Activated CD8-positive, alpha-beta memory T cell treated with anti-CD3 and anti-CD28 coated beads for 4 hours (primary cell): ENCODE results near the gene COL18A1.

Experiments
- DNase-seq, 2 donors: peaks; one replicate each; pipeline ENCODE4 v3.0.0-alpha.2; 2020; ENCODE audit warnings: low read depth in 2 of 2

COL18A1 gene

DNA sequence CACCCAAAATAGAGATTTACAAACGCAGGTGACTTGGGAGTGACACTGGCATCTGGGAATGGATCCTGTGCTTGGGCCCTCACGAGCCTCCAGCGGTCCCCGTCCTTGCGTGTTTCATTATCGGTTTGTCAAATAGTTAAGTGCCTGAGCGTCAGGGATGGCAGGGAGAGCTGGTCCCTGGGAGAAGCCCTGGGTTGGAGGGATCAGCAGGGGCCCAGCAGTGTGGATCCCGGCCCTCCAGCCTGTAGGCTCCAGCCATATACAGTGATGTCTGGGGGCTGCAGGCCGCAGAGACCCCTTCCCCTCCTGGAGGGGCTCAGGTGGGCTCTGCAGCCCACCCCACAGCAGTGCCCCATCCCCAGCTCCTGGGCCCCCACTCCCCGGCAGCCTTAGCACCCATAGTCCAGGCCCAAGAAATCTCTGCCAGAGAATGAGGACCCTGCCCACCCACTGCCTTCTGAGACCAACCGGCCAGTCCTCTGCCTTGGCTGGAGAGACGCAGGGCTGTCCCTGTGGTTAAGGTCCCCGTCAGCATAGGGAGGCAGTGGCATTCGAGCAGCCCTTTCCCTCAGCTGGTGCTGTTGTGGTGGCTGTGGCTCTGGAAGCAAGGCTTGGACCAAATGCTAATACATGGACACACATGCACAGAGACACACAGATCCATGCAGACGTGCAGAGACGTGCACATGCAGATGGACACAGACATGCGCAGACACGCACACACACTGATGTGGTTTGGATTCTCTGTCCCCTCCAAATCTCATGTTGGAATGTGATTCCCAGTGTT is 139.7 kb downstream of the COL18A1 start:
- DNase-seq, result no peak

DNA sequence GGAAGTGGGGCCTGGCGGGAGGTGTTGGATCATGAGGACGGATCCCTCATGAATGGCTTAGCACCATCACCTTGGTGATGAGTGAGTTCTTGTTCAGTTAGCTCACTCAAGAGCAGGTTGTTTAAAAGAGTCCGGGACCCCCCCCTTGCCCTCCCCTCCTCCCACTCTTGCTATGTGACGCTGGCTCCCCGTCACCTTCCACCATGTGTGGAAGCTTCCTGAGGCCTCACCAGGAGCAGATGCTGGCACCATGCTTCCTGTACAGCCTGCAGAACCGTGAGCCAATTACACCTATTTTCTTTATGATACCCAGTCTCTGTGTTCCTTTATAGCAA is 140.2 kb downstream of the COL18A1 start:
- DNase-seq, result no peak

DNA sequence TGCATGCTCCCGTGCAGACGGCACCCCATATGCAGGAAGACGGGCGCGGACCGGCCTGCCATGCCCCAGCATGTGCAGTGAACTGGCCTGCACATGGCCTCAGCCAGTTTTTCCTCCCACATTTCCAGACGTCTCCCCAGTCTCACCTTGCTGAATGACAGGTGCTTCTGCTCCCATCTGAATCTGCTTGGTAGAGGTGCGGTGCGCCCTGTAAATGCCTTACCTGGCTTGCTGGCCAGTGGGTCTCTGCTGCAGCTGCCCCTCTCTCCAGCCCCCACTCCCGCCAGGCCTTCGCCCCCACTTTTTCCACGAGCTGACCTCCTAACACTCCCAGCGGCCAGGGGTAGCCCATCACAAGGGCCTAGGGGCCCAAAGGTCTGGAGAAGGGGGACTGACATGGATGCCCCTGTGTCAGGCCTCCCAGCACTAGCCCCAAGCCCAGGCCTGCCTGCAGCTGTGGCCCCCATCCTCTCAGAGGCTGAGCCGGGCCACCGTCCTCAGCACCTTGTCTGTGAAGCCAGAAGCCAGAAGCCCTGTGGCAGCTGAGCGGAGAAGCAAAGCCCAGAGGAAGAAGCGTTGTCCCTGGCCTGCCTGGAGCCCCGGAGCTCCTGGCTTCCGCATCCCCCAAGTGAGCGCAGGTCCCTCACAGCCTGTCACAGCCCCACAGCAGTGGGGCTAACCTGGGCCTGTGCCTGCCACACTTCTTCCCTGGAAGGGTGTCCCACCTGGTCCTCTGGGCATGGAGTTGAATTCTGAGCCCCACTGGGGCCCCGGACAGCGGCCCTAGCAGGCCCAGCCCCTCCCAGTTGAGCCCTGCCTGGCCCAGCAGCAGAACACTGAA is 140.9 kb downstream of the COL18A1 start:
- no peak for DNase-seq

- DNase-seq, result no peak
Measured at GRCh38 chr21:45546636-45547544, 141.9 kb downstream of the COL18A1 start.

DNA sequence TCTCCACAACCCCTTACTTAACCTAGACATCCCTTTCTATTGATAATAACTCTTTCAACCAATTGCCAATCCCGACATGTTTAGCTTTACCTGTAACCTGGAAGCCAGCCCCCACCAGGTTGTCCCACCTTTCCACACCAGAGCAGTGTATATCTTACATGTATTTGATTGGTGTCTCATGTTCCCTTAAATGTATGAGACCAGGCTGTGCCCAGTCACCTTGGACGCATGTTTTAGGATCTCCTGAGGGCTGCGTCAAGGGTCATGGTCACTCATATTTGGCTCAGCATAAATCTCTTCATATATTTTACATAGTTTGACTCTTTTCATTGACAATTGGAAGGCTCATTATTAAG is 142.6 kb downstream of the COL18A1 start:
- DNase-seq, result no peak

- DNase-seq, result no peak
Measured at GRCh38 chr21:45548711-45549491, 143.9 kb downstream of the COL18A1 start.

DNA sequence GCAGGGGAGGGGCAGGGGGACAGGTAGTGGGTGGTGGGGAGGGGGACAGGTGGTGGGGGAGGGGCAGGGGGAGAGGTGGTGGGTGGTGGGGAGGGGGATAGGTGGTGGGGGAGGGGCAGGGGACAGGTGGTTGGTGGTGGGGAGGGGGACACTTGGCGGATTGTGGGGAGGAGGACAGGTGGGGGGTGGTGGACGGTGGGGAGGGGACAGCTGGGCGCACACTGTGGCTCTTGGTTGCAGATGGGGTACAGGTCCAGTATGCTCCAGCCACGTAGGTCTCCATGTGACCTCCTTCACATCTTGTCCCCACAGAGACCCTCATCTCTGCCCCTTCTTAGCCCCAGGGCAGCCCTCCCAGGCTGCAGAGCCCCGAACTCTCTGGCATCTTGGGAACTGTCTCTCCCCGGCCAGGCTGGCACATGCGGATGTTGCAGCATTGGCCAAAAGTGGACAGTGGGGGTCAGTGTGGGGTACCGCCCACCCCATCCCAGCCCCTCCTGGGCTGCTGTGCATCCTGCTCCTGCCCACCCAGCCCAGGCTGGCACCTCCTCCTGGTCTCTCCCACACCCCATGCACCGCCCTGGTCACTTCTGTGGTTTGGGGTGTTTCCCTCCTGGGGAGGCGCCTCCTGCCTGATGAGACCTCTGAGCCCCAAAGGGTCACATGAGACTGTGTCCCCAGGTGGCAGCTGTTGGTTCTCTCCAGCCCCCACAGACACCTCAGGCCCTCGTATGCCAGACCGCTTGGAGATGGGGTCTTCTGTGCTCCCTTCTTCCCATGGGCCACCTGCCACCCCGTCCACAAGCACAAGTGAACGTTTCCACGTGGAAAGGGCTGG is 144.9 kb downstream of the COL18A1 start:
- no peak for DNase-seq

DNA sequence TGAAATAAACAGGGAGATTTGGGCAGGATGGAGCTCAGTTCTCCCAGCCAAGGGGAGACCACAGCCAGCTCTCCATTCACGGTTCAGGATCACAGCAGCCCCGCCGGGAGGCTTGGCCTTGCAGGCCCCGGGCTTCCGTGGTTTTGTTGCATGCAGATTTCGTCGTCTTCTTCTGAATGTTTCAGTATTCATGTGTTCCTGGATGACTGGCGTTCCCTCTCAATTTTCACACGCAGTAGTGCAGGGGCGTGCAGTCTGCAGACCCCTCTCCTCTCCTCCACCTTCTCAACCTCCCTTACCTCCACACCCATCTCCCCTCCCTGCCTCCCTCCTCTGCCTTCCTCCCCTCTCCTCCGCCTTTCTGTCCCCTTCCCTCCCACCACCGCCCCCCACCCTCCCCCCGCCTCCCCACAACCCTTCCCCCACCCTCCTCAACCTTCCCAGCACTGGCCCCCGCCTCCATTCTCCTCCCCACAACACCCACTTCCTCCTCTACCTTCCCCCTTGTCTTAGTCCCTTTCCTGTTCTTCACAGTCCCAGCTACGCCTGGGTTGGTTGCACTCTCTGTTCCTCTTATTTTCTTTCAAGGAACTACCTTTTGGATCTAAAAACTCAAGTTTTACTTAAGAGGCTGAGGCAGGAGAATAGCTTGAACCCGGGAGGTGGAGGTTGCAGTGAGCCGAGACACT is 145.7 kb downstream of the COL18A1 start:
- DNase-seq, result no peak

- DNase-seq, result no peak
Measured at GRCh38 chr21:45551316-45551715, 146.4 kb downstream of the COL18A1 start.

GRCh38 chr21:45551783-45552695 is 147.1 kb downstream of the COL18A1 start:
- DNase-seq, result no peak

- DNase-seq, result no peak
Measured at GRCh38 chr21:45552696-45553391, 147.9 kb downstream of the COL18A1 start.

DNA sequence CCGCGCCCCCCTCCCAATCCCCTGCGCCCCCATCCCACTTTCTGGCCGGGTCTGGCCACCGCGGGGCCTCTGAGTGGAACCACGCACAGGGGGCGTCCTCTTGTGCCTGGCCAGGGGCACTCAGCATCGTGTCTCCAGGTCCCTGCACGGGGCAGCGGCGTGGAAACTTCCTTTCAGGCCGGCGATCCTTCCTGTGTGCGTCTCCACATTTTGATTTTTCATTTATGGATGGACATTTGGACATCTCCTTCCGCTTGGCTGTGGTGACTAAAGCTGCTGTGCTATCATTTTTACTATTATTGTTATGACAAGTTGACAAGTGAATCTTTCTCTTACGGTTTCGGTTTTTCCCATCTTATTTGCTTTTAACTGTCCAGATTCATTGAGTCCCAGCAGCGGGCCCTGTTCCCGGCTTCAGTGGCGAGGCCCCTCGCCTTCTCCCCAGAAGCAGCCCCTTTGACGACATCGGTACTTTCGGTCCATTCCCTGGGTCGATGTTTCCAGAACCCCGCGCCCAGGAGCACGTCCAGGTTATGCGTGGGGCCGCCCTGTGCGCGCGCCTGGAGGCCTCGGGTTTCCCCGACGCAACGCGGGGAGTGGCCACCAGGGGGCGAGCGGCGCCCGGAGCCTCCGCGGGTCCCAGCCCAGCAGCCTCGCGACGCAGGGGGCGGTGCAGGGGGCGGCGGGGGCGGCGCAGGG is 149.7 kb downstream of the COL18A1 start:
- DNase-seq, result peak; percentile 71 to 77

- DNase-seq, result no peak
Measured at GRCh38 chr21:45555251-45555556, 150.2 kb downstream of the COL18A1 start.

DNA sequence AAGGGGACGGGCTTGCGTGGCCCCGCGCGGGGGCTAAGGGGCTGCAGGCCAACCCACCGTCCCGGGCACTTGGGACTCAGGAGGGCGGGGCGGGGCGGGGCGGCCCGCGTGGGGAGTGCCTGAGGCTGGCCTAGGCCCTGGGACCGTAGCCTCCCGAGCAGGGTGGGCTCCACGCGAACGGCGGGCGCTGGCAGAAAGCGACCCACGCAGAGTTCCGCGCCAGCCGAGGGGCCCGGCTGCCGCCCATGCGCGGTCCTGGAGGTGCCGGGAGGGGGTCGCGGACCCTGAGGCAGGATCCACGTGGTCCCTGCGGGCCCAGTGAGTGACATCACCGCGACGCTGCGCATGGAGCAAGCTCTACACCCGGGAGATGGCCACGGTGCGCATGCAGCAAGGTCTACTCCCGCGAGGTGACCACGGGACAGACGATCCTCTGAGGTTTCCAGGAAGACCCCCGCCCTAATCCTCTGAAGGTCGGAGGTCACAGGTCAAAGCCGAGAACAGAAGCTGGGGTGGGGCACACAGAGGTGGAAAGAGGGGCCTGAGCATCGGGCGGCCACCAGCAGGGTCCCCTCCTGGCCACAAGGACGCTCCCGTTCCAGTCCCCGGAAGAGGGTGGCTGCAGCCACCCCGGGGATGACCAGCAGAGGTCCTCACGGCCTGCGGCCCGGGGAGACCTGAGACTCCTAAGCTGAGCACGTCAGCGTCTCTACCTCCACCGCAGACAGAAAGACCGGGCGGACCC is 150.8 kb downstream of the COL18A1 start:
- DNase-seq, result peak in 1 of 2 donors; percentile 33

DNA sequence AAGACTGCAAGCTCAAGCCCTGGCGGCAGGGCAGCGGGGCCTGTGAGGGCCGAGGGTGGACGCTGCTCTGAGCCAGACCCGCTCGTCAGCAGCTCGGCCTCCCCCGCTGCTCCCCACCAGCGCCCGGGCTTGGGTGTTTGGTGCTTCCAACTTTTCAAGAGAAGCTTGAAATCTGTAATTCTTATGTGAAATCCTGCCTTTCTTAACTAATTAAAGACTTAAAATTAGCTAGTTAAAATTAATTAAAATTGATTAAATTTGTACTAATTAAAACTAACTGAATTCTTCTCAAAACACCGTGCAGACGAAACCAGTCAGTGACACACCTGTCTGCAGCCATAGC is 151.3 kb downstream of the COL18A1 start:
- DNase-seq, result no peak

GRCh38 chr21:45556645-45557615 is 152.0 kb downstream of the COL18A1 start:
- no peak for DNase-seq
